GM21737 (cell line): ENCODE data around the gene ITGA6.

ENCODE experiments used
- ATAC-seq: cut with Tn5 transposase; IDR thresholded peaks from one replicate; pipeline ENCODE4 v1.9.1; 2021; ENCODE audit warnings: mild to moderate bottlenecking, moderate library complexity; ENCODE audit not compliant: unreplicated experiment

The ITGA6 gene

GRCh38 chr2:172464400-172465129 lies 37.2 kb downstream of the ITGA6 start:
- ATAC-seq: no peak

GRCh38 chr2:172465417-172466334 lies 38.3 kb downstream of the ITGA6 start:
- peak; percentile 47 for ATAC-seq

GRCh38 chr2:172467382-172467781 lies 40.0 kb downstream of the ITGA6 start:
- no peak for ATAC-seq

- no peak for ATAC-seq
Observed at GRCh38 chr2:172470958-172471922, 43.9 kb downstream of the ITGA6 start.

- ATAC-seq: no peak
Observed at GRCh38 chr2:172472446-172473033, 45.2 kb downstream of the ITGA6 start.

GRCh38 chr2:172473167-172473566 lies 45.8 kb downstream of the ITGA6 start:
- ATAC-seq: no peak

- ATAC-seq: no peak
Observed at GRCh38 chr2:172478353-172478752, 51.0 kb downstream of the ITGA6 start.

- ATAC-seq: no peak
Observed at GRCh38 chr2:172480301-172481218, 53.2 kb downstream of the ITGA6 start.

GRCh38 chr2:172481507-172482262 lies 54.3 kb downstream of the ITGA6 start:
- ATAC-seq: no peak

GRCh38 chr2:172484253-172484652 lies 56.9 kb downstream of the ITGA6 start:
- ATAC-seq: no peak

GRCh38 chr2:172484706-172485105 lies 57.3 kb downstream of the ITGA6 start:
- ATAC-seq: no peak

GRCh38 chr2:172488556-172488955 lies 61.2 kb downstream of the ITGA6 start:
- no peak for ATAC-seq

- no peak for ATAC-seq
Observed at GRCh38 chr2:172489681-172490080, 62.3 kb downstream of the ITGA6 start.

GRCh38 chr2:172496160-172496608 lies 68.8 kb downstream of the ITGA6 start:
- ATAC-seq: no peak

GRCh38 chr2:172507199-172507598 lies 79.8 kb downstream of the ITGA6 start:
- ATAC-seq: no peak

GRCh38 chr2:172510088-172510487 lies 82.7 kb downstream of the ITGA6 start:
- no peak for ATAC-seq

GRCh38 chr2:172510548-172510947 lies 83.2 kb downstream of the ITGA6 start:
- ATAC-seq: no peak

- ATAC-seq: no peak
Observed at GRCh38 chr2:172512810-172513523, 85.6 kb downstream of the ITGA6 start.
